NB4 (cell line): ENCODE results near the gene MYEOV.

Source experiments
- POLR2A ChIP-seq: IDR thresholded peaks from 2 replicates; pipeline ENCODE4 v1.6.1; 2011; ENCODE audit warnings: mild to moderate bottlenecking; ENCODE audit not compliant: insufficient read length; ENCODE audit errors: extremely low read depth
- TF ChIP-seq, protein P1 (sequence below): IDR thresholded peaks from one replicate; pipeline ENCODE4 v1.5.1; 2012; ENCODE audit warnings: low read depth, low read length

DNA sequence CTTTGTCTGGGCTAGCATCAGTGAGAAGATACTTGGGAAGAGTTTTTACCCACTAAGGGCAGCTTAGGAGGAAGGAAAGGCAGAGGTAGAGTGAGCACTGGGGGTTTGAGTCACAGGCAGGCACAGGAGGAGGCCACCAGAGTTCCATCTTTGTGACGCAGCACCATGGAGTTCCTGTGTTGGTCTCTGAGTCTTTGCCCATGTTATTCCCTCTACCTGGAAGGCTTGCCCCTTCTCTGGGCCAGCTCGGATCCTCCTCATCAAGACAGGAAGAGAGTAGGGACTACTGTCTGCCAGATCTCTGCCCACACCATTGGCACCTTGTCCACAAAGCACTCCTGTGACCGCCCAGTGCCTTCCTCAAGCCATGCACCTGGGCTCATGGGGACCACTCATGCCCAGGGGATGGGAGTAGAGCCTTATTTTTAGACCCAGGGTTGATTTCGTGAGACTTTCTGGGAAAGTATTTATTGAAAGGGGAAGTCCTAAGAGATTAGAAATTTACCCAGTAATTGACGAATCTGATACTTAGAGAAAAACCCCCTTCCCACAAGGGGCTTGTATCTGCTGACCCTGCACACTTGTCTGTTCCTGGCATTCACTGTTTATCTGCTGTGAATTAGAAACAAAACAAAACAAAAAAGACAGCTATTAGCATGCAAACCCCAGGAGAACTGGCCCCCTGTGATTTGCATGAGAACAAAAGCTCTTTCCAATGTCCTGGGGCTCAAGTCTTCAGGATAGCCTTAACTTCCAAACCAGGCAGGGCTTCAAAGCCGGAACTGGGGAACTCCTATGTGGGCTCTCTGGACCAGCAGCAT, 35.9 kb upstream of the MYEOV start:
- TF ChIP-seq, protein P1, sequence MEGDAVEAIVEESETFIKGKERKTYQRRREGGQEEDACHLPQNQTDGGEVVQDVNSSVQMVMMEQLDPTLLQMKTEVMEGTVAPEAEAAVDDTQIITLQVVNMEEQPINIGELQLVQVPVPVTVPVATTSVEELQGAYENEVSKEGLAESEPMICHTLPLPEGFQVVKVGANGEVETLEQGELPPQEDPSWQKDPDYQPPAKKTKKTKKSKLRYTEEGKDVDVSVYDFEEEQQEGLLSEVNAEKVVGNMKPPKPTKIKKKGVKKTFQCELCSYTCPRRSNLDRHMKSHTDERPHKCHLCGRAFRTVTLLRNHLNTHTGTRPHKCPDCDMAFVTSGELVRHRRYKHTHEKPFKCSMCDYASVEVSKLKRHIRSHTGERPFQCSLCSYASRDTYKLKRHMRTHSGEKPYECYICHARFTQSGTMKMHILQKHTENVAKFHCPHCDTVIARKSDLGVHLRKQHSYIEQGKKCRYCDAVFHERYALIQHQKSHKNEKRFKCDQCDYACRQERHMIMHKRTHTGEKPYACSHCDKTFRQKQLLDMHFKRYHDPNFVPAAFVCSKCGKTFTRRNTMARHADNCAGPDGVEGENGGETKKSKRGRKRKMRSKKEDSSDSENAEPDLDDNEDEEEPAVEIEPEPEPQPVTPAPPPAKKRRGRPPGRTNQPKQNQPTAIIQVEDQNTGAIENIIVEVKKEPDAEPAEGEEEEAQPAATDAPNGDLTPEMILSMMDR, result no peak
- TF ChIP-seq POLR2A, result no peak
